ENCODE results near the gene CAVIN2.

Gene CAVIN2, protein sequence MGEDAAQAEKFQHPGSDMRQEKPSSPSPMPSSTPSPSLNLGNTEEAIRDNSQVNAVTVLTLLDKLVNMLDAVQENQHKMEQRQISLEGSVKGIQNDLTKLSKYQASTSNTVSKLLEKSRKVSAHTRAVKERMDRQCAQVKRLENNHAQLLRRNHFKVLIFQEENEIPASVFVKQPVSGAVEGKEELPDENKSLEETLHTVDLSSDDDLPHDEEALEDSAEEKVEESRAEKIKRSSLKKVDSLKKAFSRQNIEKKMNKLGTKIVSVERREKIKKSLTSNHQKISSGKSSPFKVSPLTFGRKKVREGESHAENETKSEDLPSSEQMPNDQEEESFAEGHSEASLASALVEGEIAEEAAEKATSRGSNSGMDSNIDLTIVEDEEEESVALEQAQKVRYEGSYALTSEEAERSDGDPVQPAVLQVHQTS

DNA sequence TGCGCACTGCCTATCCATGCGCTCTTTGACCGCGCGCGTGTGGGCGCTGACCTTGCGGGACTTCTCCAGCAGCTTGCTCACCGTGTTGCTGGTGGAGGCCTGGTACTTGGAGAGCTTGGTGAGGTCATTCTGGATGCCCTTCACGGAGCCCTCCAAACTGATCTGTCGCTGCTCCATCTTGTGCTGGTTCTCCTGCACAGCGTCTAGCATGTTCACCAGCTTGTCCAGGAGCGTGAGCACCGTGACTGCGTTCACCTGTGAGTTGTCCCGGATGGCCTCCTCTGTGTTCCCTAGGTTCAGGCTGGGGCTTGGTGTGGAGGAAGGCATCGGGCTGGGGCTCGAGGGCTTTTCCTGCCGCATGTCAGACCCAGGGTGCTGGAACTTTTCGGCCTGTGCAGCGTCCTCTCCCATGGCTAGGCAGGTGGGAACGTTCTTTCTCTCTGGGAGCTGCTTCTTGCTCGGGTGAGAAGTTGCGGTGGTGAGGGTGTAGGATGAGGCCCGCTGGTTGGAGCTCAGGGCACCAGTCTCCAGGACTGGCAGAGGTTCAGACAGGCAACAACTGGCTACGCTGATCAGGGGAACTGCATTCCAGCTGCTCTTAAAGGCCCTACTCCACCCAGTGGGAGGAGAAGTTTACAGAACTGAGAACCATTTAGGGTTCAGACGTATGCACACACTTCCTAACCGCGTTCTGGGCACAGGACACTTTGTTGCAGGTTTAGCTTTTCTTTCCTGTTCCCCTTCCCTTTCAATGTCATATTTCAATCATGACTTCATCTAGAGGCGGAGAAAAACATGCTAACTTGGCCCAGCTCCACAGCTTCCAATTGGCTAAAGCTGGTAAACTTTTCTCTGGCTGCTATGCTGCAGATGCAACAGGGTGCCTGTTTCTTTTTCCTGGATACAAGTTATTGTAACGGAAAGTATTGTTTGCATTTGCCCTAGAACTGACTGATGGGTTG is at the start of gene CAVIN2:
CAVIN2 (minus strand) TSS at position 574 of the 962 bp plus-strand sequence; CDS start at position 411, 163 bp downstream.
- DNase-seq: no peak

DNA sequence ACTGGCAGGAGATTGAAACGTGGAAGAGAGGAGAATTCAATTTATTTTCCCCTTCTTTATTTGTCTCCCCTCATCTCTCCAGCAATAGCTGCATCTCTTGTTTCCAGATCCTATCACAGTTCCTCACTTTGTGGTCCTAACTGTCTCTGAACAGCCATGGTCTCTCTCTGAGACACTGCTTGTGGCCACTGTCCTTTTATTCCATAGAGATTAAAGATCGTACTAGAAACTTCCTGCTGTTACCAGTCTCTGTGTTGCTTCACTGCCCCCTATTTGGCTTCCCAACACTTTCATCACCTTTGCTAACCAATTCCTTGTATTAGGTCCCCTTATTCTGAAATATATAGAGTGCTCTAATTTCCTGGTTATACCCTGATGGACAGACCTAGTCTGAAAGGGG is 48.9 kb upstream of the CAVIN2 start:
- no peak for DNase-seq

DNA sequence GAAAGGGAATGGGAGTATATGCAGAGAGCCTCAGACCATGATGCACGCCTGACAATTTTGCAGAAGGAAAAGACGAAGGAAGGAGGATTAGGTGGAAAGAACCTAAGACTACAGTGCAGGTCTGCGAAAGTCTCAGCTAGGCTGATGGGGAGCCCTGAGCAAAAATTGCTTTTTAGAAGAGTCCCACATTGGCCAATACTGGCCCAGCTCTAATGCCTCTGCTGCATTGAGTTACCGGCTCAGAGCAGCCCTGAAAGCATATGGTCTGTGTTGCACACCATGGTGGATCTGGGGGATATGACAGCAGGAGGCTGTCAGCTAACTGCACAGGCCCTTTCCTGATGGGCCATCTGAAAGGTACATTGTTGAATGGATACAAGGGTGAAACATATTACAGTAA is 48.3 kb upstream of the CAVIN2 start:
- no peak for DNase-seq

DNA sequence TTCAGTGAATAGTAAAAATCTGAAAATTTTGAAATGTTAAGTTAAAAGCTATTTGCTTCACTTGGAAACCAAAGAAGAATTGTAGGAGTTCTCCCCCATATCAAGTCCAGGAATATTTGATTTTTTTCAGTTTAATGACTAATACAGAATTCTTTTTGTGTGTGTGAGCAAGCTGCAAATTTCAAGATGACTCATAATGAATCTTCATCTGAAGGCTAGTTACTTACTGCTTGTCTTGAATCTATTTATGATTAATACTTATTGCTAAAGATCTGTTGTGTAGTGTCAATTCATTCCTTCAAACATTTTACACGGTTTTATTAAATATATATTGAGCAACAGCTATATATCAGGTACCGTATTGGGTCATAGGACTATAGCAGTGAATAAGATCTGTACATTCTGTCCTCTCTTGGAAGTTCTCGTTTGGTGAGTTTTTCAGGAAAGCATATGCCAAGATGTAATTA is 47.8 kb upstream of the CAVIN2 start:
- DNase-seq: no peak

DNA sequence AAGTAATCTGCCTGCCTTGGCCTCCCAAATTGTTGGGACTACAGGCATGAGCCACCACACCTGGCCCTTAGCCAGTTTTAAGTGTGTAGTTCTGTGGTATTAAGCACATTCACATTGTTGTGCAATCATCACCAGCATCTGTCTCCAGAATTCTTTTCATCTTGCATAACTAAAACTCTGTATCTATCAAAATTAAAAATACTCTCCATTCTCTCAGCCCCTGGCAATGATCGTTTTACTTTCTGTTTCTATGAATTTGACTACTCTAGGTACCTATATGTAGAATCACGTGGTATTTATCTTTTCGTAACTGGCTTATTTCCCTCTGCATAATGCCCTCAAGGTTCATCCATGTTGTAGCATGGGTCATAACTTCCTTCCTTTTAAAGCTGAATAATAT is 45.5 kb upstream of the CAVIN2 start:
- DNase-seq: no peak

DNA sequence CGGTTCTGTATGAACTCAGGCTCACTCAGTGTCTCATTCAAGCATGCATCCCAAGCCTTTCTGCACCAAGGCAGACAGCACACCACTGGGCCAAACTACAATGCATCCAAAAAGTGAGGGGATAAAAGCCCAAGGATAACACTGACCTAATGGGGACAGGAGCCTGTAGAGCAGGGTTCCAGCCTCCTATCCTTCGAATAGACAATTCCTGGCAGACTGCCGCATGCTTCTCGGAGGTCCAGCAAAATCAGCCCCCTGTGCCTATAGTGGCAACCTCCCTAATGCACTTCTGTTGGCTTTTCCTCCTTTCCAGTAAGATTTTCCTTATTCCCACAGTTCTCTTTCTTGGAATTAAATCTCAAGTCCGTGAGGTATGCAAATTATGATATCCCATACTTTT is 44.8 kb upstream of the CAVIN2 start:
- no peak for DNase-seq

DNA sequence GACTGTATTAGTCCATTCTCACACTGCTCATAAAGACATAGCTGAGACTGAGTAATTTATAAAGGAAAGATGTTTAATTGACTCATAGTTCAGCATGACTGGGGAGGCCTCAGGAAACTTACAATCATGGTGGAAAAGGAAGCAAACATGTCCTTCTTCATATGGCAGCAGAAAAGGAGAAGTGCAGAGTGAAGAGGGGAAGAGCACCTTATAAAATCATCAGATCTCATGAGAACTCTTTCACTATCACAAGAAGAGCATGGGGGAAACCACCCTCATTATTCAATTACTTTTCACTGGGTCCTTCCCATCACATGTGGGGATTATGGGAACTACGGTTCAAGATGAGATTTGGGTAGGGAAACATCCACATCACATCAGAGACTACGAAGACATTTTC is 43.0 kb upstream of the CAVIN2 start:
- DNase-seq: no peak

DNA sequence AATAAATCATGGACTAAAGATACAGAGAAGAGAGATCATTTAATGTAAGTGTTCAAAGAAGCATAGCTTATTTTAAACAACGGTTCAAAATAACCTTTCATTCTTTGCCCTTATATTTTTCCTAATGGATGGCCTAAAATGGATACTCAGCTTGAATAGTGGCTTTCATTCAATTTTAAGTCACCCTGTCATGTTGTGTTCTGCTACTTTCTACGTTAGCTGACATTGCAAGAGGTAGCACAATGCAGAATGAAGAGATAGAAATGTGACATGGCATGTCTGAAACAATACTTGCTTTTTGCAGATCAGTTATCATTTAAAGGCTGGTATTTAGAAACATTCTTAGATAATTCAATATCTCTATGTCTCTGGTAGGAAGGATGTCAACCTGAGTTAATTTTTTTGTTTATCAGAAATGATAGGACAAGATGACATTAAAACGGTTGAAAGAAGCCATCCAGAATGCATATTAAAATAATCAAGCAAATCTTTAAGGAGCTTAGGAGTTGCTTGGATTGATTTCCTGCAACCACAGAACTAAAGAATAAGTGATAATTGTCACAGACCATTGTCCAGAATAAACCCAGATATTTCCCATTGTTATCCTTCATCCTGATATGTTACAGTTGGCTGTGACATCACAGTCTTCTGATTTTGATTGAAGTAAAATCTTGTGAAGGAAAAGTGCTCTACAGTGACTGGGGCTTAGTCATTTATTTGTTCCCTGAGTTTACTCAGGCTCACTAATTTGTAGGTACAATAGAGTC is 41.7 kb upstream of the CAVIN2 start:
- no peak for DNase-seq

DNA sequence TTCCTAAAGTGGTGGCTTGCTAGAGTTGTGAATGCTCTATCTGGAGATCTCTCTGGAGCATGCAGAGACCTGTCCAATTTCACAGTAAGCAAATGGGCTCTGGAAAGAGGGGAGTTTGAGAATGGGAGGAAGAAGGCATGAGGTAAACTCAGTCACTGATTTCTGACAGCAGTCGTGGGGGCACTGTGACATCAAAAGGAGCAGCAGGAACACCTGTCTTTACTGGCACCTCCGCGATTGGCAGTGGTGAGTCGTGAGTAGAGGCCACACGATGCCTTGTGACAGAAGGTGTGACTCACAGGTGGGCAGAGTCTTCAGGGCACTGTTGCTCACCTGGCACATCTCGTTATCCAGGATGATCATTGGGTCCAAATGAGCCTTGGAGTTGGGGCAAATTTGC is 38.8 kb upstream of the CAVIN2 start:
- no peak for DNase-seq

DNA sequence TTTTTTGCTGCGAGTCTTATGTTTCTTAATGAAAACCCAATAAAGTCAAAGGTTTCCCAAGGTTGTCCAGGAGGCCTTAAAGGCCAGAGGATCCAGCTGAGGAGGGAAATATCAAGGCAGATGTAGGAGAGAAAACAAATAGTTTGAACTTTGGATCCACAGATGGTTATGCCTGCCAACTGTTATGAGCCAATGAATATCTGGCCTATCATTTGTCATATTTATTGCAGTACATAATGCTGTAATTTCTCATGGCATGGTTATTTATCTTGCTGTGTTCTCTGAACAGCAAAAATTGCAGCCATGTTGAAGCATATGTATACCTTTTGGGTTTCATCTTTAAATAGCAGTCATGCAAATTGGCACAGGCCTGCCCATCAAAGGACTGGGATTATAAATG is 38.2 kb upstream of the CAVIN2 start:
- no peak for DNase-seq

DNA sequence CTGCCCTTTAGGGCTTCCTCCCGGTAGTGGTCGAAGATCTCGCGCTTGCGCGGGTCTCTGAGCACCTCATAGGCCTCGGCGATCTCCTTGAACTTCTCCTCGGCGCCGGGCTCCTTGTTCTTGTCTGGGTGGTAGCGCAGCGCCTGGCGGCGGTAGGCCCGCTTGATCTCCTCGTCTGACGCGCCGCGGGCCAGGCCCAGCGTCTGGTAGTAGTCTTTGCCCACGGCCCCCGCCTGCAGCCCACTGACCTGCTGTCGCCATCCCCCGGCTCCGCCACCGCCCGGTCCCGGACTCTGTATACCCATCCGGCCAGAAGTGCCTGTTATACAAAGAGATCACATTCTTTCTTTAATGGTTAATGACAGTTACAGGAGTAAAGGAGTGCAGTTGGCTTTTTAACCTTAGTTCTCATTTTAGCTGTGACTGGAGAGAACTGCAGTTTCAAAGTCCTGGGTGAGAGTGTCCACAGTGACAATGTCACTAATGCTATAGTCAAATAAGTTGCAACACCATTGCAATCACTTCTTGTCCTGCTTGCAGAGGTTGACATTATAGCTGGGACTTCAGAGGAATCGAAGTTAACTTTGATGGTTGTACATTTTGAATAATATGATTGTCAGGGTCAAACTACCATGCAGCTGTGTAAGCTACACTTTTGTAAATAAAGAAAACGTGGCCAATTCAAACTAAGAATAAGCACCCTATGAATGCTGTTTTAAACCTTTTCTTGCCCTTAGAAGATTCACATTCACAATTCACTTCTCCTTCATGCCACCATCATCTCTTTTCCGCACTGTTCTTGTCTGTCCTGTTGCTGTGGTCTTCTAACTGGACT is 35.3 kb upstream of the CAVIN2 start:
- no peak for DNase-seq

DNA sequence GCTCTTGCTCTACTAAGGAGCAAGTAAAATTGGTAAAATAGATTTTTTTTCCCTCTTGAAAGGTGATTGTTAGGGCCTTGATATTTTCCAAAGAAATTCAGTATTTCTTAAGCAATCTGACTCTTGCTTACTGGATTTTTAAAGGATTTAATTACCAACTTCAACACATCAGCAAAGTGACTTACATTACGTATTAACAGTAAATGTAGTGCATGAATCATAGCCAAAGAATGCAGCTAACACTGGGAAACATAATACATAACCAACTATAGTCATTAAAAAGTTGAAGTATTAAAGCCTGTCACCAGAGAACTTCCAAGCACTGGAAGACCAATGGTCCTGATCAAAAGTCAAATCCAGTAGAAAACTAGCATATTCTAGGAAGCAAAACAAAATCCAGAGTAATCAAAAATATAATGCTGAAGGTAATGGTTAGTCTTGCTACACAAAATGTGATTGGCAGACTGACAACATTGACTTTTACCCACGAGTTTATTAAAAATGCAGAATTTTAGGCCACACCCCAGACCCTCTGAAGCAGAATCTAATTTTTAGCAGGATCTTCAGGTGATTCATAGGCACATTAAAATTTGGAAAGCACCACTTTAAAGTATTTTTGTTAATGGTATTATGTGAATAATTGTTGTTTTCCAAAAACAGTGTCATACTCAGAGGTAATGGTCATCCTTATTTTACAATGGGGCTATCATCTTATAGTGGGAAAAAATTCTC is 31.8 kb upstream of the CAVIN2 start:
- no peak for DNase-seq

DNA sequence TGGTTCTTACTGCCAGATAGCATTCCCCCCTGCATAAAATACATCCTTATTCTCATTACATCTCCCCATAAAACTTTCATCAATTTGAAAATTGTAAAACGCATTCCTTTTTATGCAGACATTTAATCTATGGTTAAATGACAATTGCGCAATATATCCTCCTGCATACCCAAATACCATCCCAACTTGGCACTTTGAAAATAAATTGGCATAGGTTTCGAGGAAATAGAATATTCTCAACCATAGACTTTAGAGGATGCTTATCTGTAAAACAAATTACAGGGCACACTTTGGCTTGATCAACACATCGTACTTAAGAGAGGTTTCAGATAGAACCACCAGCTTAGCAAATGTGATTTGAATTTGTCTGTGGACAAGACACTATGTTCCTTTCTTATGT is 31.0 kb upstream of the CAVIN2 start:
- DNase-seq: no peak

DNA sequence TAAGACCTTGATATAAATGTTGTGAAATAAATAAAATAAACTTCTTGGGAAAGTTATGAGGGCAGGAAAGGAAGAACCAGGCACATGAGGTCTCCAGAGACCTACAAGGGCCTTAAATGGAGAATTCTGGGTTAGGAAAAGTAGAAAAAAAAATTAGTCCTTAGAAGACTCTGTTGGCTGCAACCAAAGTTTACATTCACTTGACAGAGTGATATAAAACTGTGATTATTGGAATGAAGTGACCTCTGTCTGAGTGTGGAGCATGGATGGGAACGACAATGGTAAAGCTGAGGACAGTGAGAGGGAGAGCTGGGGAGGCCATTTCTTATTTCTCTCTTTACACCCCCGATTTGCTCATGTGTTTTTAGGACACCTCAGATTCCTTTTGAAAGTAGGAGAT is 29.0 kb upstream of the CAVIN2 start:
- no peak for DNase-seq

DNA sequence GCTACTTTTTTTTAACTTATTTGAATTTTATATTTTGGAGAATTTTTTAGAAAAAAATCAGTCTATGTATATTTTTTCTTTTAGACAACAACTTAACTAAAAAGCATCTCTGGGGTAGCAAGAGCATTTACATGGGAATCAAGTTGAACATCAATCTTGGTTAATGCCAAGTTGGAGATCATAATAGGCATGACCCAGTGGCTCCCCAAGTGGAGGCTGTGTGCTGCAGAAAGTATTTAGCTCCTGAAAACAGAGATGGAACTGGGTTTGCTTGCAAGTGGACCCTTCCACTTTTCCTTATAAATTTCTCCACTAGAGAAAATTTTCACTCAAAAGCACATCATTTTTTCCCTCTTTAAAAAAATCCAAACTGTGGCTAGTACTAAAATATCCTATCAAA is 23.9 kb upstream of the CAVIN2 start:
- no peak for DNase-seq

DNA sequence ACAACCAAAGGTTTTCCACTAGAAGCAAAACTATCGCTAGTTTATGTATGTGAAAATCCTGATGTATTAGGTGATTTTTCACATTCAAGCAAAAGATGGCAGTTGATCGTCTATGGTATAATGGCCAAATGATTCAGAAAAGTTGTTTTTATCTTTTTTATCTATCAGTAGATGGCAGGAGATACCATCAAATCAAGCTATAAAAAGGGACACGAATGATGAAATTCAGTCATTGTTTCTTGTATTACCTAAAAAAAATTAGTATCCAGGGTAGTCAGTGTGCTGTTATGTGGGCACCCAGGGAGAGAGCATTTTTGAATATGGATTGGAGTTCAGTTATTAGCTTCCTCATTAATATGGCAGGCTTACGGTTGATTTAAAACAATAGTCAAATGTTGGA is 22.9 kb upstream of the CAVIN2 start:
- DNase-seq: no peak

DNA sequence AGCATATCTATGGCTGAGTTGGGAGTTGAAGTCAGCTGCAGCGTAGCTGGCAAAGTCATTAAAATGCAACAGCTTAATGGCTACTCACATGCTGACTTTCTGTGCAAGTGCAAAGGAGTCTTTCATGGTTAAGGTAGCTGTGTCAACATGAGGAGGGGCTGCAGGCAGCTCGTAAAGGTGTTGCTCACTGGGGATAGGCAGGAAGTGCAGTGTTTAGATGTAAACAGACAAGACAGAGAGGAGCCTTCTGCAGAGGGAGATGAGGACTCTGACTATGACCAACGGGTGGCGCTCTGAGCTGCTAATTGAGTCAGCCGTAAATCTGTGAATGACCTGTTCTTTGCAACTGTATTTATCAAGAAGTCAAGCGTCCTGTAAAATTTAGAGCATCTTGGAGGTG is 22.3 kb upstream of the CAVIN2 start:
- peak; percentile 8 for DNase-seq

DNA sequence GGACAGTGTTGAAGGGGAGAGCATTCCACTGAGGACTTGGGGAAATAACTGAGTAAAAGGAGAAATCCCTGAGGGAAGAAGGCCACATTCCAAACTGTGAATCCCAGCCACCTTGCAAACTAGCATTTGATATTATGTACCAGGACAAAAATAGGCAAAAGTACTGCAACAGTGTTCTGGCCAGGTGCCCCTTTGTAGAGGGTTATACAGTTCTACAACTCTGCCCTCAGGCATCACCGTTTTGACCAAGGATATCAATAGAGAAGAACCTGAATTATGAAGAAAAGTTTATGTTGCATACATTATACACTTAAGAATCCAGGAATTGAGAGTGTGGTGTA is 20.6 kb upstream of the CAVIN2 start:
- DNase-seq: no peak

DNA sequence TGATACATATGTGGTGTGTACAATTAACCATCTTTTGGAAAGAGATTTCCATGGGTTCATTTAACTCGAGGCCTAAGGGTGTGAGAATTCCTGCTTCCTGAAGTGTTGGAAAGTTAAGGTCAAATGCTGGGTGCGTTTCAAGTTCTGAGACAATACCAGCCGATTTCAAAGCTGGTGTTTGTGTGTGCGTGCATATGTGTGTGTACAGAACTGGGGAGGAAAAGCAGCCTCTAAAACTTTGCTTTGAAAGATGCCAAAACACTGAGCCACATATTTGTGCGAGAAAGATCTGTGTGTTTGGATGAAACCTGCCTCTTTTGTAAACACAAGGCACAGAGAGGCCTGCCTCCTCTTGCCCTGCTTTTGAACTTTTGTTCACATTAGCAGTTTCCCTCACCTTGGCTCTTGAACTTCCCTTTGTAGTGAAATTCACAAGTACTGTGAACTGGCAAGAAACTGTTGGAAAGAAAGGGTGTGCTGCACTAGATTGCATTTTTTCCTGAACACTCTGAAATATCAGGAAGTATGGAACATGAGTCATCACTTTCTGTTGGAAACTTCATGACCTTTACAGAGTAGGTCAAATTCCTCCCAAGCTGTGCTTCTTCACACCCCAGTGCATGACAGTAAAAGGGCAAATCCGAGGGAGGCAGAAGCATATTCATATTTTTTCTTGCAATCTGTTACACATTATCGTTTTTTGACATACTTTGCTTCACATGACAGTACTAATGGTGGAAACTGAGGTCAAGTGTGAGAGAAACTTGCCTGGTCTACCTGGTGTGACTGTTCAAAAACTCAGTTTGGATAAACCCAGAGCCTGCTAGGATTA is 20.0 kb upstream of the CAVIN2 start:
- DNase-seq: no peak

DNA sequence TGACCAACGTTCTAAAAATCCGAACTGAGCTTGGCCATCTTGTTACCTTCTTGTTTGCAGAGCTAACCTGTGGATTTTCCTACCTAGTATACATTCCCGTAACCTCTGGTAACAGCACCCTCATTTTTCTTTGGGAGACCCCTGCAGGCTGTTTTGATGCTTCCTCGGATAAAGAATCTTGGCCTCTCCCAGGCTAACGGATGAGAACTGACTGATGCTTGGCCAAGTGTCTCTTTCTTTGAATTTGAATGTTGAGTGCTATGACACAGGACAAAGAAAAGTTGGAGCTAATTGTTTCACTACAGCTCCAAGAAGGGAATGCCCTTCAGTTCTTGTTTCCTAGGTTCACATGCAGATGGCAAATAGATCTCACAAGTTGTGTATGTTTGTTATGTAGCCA is 19.3 kb upstream of the CAVIN2 start:
- no peak for DNase-seq

Data from NCI-H2029 treated with DMSO at 0.1 percent for 48 hours (cell line).